IMR-90 (cell line): ENCODE data around the gene TRPC4AP. TPM values are rescaled to one million over a fixed set of nuclear protein-coding genes. Genes with fewer than 3 reads are reported as not detected.

Experiments used
- ATAC-seq: fragments of 200-7000 bp; cut with Tn5 transposase; 2 replicates; pipeline ENCODE4 v1.9.1; 2020; ENCODE audit warnings: low read depth, mild to moderate bottlenecking, moderate library complexity
- BruUV-seq: library from RNA; stranded (reverse); fragments of 400-500 nt; replicated peaks from 2 replicates; lab custom pipeline; 2021; lab: Mats Ljungman, UMichigan
- CTCF ChIA-PET: fragments of 300-600 bp; formaldehyde crosslinking; extraction: SDS; loops from one replicate; lab custom pipeline; 2021; ENCODE audit warnings: antibody characterized with exemption; lab: Yijun Ruan, JAX
- POLR2A ChIA-PET: fragments of 300-600 bp; sonication (Branson Sonifier 250); formaldehyde crosslinking; loops from one replicate; lab custom pipeline; 2022; ENCODE audit warnings: antibody characterized with exemption; ENCODE audit not compliant: unreplicated experiment; lab: Charles Lee
- DNase-seq: peaks from one replicate; pipeline ENCODE4 v3.0.0; 2013
- H2AFZ ChIP-seq: replicated peaks from 2 replicates; pipeline ENCODE3; 2013; ENCODE audit warnings: low read length, mild to moderate bottlenecking; ENCODE audit not compliant: poor library complexity
- H2AK5ac ChIP-seq: 2 replicates; pipeline ENCODE4 v1.6.1; 2013; ENCODE audit warnings: low read depth, low read length, inconsistent platforms
- H2AK9ac ChIP-seq: replicated peaks from 2 replicates; pipeline ENCODE3; 2013; ENCODE audit warnings: mild to moderate bottlenecking, low read depth, low read length, moderate library complexity; ENCODE audit not compliant: poor library complexity
- H2BK120ac ChIP-seq: 2 replicates; pipeline ENCODE4 v1.6.1; 2013; ENCODE audit warnings: low read depth, low read length, inconsistent platforms
- H2BK15ac ChIP-seq: 3 replicates; pipeline ENCODE4 v1.6.1; 2013; ENCODE audit warnings: low read depth, low read length, inconsistent platforms
- H2BK20ac ChIP-seq: 2 replicates; pipeline ENCODE4 v1.6.1; 2013; ENCODE audit warnings: low read depth, mild to moderate bottlenecking, inconsistent platforms, low read length, moderate library complexity
- H2BK5ac ChIP-seq: 2 replicates; pipeline ENCODE4 v1.6.1; 2013; ENCODE audit warnings: mild to moderate bottlenecking, low read depth, low read length, inconsistent platforms; ENCODE audit not compliant: poor library complexity, severe bottlenecking
- H3K14ac ChIP-seq: replicated peaks from 2 replicates; pipeline ENCODE4 v1.6.1; 2013; ENCODE audit warnings: low read depth, low read length, inconsistent platforms
- H3K18ac ChIP-seq: 2 replicates; pipeline ENCODE4 v1.6.1; 2013; ENCODE audit warnings: low read depth, low read length, control low read depth
- H3K23ac ChIP-seq: 2 replicates; pipeline ENCODE4 v1.6.1; 2013; ENCODE audit warnings: low read depth, low read length, inconsistent platforms
- H3K27ac ChIP-seq: 2 replicates; pipeline ENCODE4 v1.5.1; 2013; ENCODE audit warnings: mild to moderate bottlenecking, control low read depth, low read length; ENCODE audit not compliant: insufficient read depth
- H3K27me3 ChIP-seq: 2 replicates; pipeline ENCODE4 v1.6.1; 2013; ENCODE audit warnings: low read length; ENCODE audit not compliant: control insufficient read depth, insufficient read depth
- H3K36me3 ChIP-seq: 2 replicates; pipeline ENCODE4 v1.6.1; 2013; ENCODE audit warnings: low read length, mixed read lengths; ENCODE audit not compliant: control insufficient read depth, insufficient read depth
- H3K4ac ChIP-seq: 2 replicates; pipeline ENCODE4 v1.6.1; 2013; ENCODE audit warnings: low read depth, low read length, inconsistent platforms
- H3K4me1 ChIP-seq: 2 replicates; pipeline ENCODE4 v1.6.1; 2013; ENCODE audit warnings: low read length, mixed read lengths; ENCODE audit not compliant: control insufficient read depth, insufficient read depth
- H3K4me2 ChIP-seq: 2 replicates; pipeline ENCODE4 v1.6.1; 2013; ENCODE audit warnings: low read depth, mild to moderate bottlenecking, control low read depth, low read length, moderate library complexity
- H3K4me3 ChIP-seq: 2 replicates; pipeline ENCODE4 v1.5.1; 2013; ENCODE audit warnings: low read depth, mild to moderate bottlenecking, control low read depth, low read length, moderate library complexity; ENCODE audit not compliant: insufficient read depth
- H3K56ac ChIP-seq: 2 replicates; pipeline ENCODE4 v1.6.1; 2013; ENCODE audit warnings: low read length, inconsistent platforms; ENCODE audit not compliant: insufficient read depth; ENCODE audit errors: extremely low read depth
- H3K79me1 ChIP-seq, 2 experiments: 2 replicates each; pipeline ENCODE4 v1.6.1; 2013; ENCODE audit warnings: low read length in 2 of 2, inconsistent platforms in 1 of 2, low read depth in 1 of 2
- H3K9ac ChIP-seq: 2 replicates; pipeline ENCODE4 v1.6.1; 2013; ENCODE audit warnings: low read depth, low read length, control low read depth
- H3K9me1 ChIP-seq: 2 replicates; pipeline ENCODE4 v1.6.1; 2013; ENCODE audit warnings: low read length, inconsistent platforms; ENCODE audit not compliant: insufficient read depth
- H3K9me3 ChIP-seq: 2 replicates; pipeline ENCODE4 v1.6.1; 2013; ENCODE audit warnings: low read length; ENCODE audit not compliant: control insufficient read depth, insufficient read depth
- H4K20me1 ChIP-seq: 2 replicates; pipeline ENCODE4 v1.6.1; 2013; ENCODE audit warnings: low read length, inconsistent platforms; ENCODE audit not compliant: insufficient read depth
- H4K5ac ChIP-seq: 2 replicates; pipeline ENCODE4 v1.6.1; 2013; ENCODE audit warnings: mild to moderate bottlenecking, low read depth, low read length, control low read depth
- H4K8ac ChIP-seq, 2 experiments: 2 replicates each; pipeline ENCODE4 v1.6.1; 2013; ENCODE audit warnings: low read depth in 2 of 2, low read length in 2 of 2, control low read depth in 1 of 2, inconsistent platforms in 1 of 2
- H4K91ac ChIP-seq: 2 replicates; pipeline ENCODE4 v1.6.1; 2013; ENCODE audit warnings: low read depth, low read length, inconsistent platforms; ENCODE audit not compliant: insufficient read depth
- BHLHE40 ChIP-seq: fragments of 150-350 bp; IDR thresholded peaks from 2 replicates; pipeline ENCODE4 v1.6.1; 2016; ENCODE audit warnings: mild to moderate bottlenecking, low read depth, low read length
- CEBPB ChIP-seq: IDR thresholded peaks from 2 replicates; pipeline ENCODE4 v1.6.1; 2012; ENCODE audit warnings: low read depth, low read length, improper control_type of control experiment
- CHD1 ChIP-seq: IDR thresholded peaks from 2 replicates; pipeline ENCODE4 v1.6.1; 2012; ENCODE audit warnings: low read depth, low read length, improper control_type of control experiment
- ELK1 ChIP-seq: fragments of 150-350 bp; IDR thresholded peaks from 2 replicates; pipeline ENCODE4 v1.6.1; 2016; ENCODE audit warnings: low read depth, mild to moderate bottlenecking, low read length, moderate library complexity, borderline replicate concordance
- FOS ChIP-seq: fragments of 150-350 bp; IDR thresholded peaks from 2 replicates; pipeline ENCODE4 v1.6.1; 2016; ENCODE audit warnings: low read depth, low read length
- MAFK ChIP-seq: IDR thresholded peaks from 2 replicates; pipeline ENCODE4 v1.6.1; 2012; ENCODE audit warnings: low read depth, low read length, improper control_type of control experiment
- MAZ ChIP-seq: IDR thresholded peaks from 2 replicates; pipeline ENCODE4 v1.6.1; 2012; ENCODE audit warnings: low read depth, mild to moderate bottlenecking, low read length, improper control_type of control experiment, moderate library complexity, borderline replicate concordance
- MXI1 ChIP-seq: IDR thresholded peaks from 2 replicates; pipeline ENCODE4 v1.6.1; 2012; ENCODE audit warnings: low read depth, mild to moderate bottlenecking, low read length, moderate library complexity, borderline replicate concordance
- NFE2L2 ChIP-seq: fragments of 150-350 bp; IDR thresholded peaks from 2 replicates; pipeline ENCODE4 v1.6.1; 2016; ENCODE audit warnings: low read depth, mild to moderate bottlenecking, low read length
- POLR2A ChIP-seq: IDR thresholded peaks from 2 replicates; pipeline ENCODE4 v1.6.1; 2012; ENCODE audit warnings: mild to moderate bottlenecking, low read depth, low read length
- RAD21 ChIP-seq: IDR thresholded peaks from 2 replicates; pipeline ENCODE4 v1.6.1; 2012; ENCODE audit warnings: low read length, improper control_type of control experiment
- RCOR1 ChIP-seq: IDR thresholded peaks from 2 replicates; pipeline ENCODE4 v1.6.1; 2012; ENCODE audit warnings: mild to moderate bottlenecking, low read length, improper control_type of control experiment; ENCODE audit not compliant: insufficient replicate concordance
- RFX5 ChIP-seq: IDR thresholded peaks from 2 replicates; pipeline ENCODE4 v1.8.0; 2012; ENCODE audit warnings: low read depth, mild to moderate bottlenecking, low read length, moderate library complexity
- SMC3 ChIP-seq: fragments of 150-350 bp; IDR thresholded peaks from 2 replicates; pipeline ENCODE4 v1.6.1; 2016; ENCODE audit warnings: low read depth, mild to moderate bottlenecking, antibody characterized with exemption, low read length, moderate library complexity
- WGBS, 2 experiments: methylation state at CpG; one replicate each; pipeline versions ENCODE4 v1.1.5 to v1.1.7; 2013; ENCODE audit warnings: missing lambda C conversion rate in 2 of 2; ENCODE audit not compliant: insufficient read length in 1 of 2; ENCODE audit errors: extremely low coverage in 2 of 2; 5-methylcytosine and 5-hydroxymethylcytosine counted together
- dilution Hi-C: fragments of 300-500 bp; cut with HindIII; formaldehyde crosslinking; loops from one replicate; pipeline ENCODE4 v1.14.3; 2018; ENCODE audit warnings: low sequenced_read_pairs; ENCODE audit not compliant: unreplicated experiment
- in situ Hi-C: fragments of 300-500 bp; cut with MboI; formaldehyde crosslinking; loops from 3 replicates; pipeline ENCODE4 v1.14.3; 2019; ENCODE audit warnings: low sequenced_read_pairs, inconsistent platforms, mixed read lengths
- intact Hi-C: fragments of 100-400 bp; cut with micrococcal nuclease; formaldehyde crosslinking; loops from 2 replicates; pipeline ENCODE4 v1.10.0; 2022
- polyA plus RNA-seq, 3 experiments: library from polyadenylated mRNA; depleted of rRNA; stranded (reverse); fragments of >200 nt; gene quantifications; 2 replicates each; pipeline ENCODE4 v1.2.3, GENCODE V29; 2012; ENCODE audit warnings: low replicate concordance in 1 of 3
- total RNA-seq: library from RNA; depleted of rRNA; stranded (reverse); fragments of >200 nt; gene quantifications from 2 replicates; pipeline ENCODE4 v1.2.3, GENCODE V29; 2012
- TF ChIP-seq, protein P1 (sequence below): conservative IDR thresholded peaks from 2 replicates; pipeline ENCODE4 v1.5.1; 2012; ENCODE audit warnings: mild to moderate bottlenecking, low read depth, low read length, improper control_type of control experiment
- TF ChIP-seq, protein P2 (sequence below): fragments of 150-350 bp; IDR thresholded peaks from 2 replicates; pipeline ENCODE4 v1.6.1; 2017; ENCODE audit warnings: mild to moderate bottlenecking, antibody characterized with exemption, low read length, low read depth

The TRPC4AP gene
- total and polyA plus RNA-seq, 2 of the 4 experiments (the other 2 are of a cell fraction) = 41.0 to 81.0 TPM

GRCh38 chr20:34997131-34997561 lies 95.5 kb downstream of the TRPC4AP start:
- Histone ChIP-seq H2BK120ac (no peak overlapping the region), H3K79me1 (peaks cover 0 to 14% of the 10 kb centered on the region in 2 experiments; a peak in 2 of 4 replicates), H4K20me1 (peaks cover 36% of the 10 kb centered on the region), H3K27me3 (no peaks in the 10 kb centered on the region), H3K18ac (no peak overlapping the region), H2AK5ac (no peak overlapping the region), H2AFZ (no peak overlapping the region), H4K91ac (no peak overlapping the region), H3K27ac (no peak overlapping the region), H3K4ac (no peak overlapping the region), H2AK9ac (no peak overlapping the region), H3K36me3 (peaks cover 79% of the 10 kb centered on the region), H3K4me3 (no peak overlapping the region), H4K5ac (no peak overlapping the region), H2BK15ac (no peak overlapping the region), H3K56ac (no peak overlapping the region), H3K9me3 (no peaks in the 10 kb centered on the region), H3K9me1 (no peaks in the 10 kb centered on the region), H3K4me2 (no peak overlapping the region), H2BK20ac (no peak overlapping the region), H3K9ac (no peak overlapping the region), H4K8ac (no peak overlapping the region), H3K23ac (no peak overlapping the region), H3K4me1 (no peaks in the 10 kb centered on the region), H2BK5ac (no peak overlapping the region), H3K14ac (no peak overlapping the region)
- CTCF ChIA-PET = no interaction called here
- dilution Hi-C loops = no loop called here
- 31% methylated on average over 28 of the region's 39 CpGs; no CpG with 5 or more reads in 1 of the 2 experiments for WGBS, 2 experiments
- no TSS peak for BruUV-seq
- TF ChIP-seq ELK1 (no peak), MAZ (no peak), CHD1 (no peak), SMC3 (no peak), CEBPB (no peak), RAD21 (no peak), MAFK (no peak), MXI1 (no peak), NFE2L2 (no peak), BHLHE40 (no peak), RFX5 (no peak), FOS (no peak), RCOR1 (no peak), POLR2A (no peak)
- TF ChIP-seq, protein P1, sequence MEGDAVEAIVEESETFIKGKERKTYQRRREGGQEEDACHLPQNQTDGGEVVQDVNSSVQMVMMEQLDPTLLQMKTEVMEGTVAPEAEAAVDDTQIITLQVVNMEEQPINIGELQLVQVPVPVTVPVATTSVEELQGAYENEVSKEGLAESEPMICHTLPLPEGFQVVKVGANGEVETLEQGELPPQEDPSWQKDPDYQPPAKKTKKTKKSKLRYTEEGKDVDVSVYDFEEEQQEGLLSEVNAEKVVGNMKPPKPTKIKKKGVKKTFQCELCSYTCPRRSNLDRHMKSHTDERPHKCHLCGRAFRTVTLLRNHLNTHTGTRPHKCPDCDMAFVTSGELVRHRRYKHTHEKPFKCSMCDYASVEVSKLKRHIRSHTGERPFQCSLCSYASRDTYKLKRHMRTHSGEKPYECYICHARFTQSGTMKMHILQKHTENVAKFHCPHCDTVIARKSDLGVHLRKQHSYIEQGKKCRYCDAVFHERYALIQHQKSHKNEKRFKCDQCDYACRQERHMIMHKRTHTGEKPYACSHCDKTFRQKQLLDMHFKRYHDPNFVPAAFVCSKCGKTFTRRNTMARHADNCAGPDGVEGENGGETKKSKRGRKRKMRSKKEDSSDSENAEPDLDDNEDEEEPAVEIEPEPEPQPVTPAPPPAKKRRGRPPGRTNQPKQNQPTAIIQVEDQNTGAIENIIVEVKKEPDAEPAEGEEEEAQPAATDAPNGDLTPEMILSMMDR = no peak
- TF ChIP-seq, protein P2, sequence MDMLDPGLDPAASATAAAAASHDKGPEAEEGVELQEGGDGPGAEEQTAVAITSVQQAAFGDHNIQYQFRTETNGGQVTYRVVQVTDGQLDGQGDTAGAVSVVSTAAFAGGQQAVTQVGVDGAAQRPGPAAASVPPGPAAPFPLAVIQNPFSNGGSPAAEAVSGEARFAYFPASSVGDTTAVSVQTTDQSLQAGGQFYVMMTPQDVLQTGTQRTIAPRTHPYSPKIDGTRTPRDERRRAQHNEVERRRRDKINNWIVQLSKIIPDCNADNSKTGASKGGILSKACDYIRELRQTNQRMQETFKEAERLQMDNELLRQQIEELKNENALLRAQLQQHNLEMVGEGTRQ = no peak
- ATAC-seq = no peak
- peak; percentile 15 for DNase-seq
- in situ Hi-C loops = no loop called here
- intact Hi-C loops = no loop called here
- POLR2A ChIA-PET = interaction anchor here (0.5 kb wide), 1 partner anchor 107 kb away, joined by 3 read pairs; no protein-coding TSS in a partner anchor
